HL-60 (cell line): ENCODE data around the gene MED13L.

Experiments used
- DNase-seq, 2 experiments: peaks; one replicate each; pipeline ENCODE4 v3.0.0-alpha.2; 2010 to 2020; ENCODE audit warnings: low read depth in 1 of 2, low spot score in 1 of 2
- H3K27ac ChIP-seq: fragments of 250-450 bp; sonication (Bioruptor Pico); replicated peaks from 2 replicates; pipeline ENCODE4 v1.5.1; 2020; ENCODE audit warnings: mild to moderate bottlenecking, moderate library complexity
- H3K27me3 ChIP-seq: fragments of 250-450 bp; sonication (Bioruptor Pico); 2 replicates; pipeline ENCODE4 v1.5.1; 2021; ENCODE audit warnings: mild to moderate bottlenecking, moderate library complexity; ENCODE audit not compliant: insufficient read depth, poor library complexity, severe bottlenecking
- H3K4me3 ChIP-seq: replicated peaks from 2 replicates; pipeline ENCODE4 v1.5.1; 2011; ENCODE audit warnings: mild to moderate bottlenecking, control low read depth, low read length; ENCODE audit not compliant: insufficient read depth
- CTCF ChIP-seq: IDR thresholded peaks from one replicate; pipeline ENCODE4 v1.5.1; 2011; ENCODE audit warnings: low read length, control low read depth, inconsistent platforms; ENCODE audit not compliant: insufficient read depth
- GABPA ChIP-seq: IDR thresholded peaks from 2 replicates; pipeline ENCODE4 v1.6.1; 2012; ENCODE audit warnings: low read depth
- POLR2AphosphoS5 ChIP-seq: IDR thresholded peaks from 2 replicates; pipeline ENCODE4 v1.6.1; 2012; ENCODE audit warnings: low read depth
- REST ChIP-seq: IDR thresholded peaks from 2 replicates; pipeline ENCODE4 v1.6.1; 2012; ENCODE audit warnings: low read depth; ENCODE audit not compliant: insufficient replicate concordance
- SPI1 ChIP-seq: IDR thresholded peaks from 2 replicates; pipeline ENCODE4 v1.6.1; 2012; ENCODE audit warnings: low read depth, mild to moderate bottlenecking, borderline replicate concordance

Gene MED13L

GRCh38 chr12:116024769-116025168 is 252.7 kb downstream of the MED13L start:
- Histone ChIP-seq H3K4me3 (no peak overlapping the region), H3K27ac (no peak overlapping the region), H3K27me3 (no peaks in the 10 kb centered on the region)
- TF ChIP-seq CTCF (no peak), POLR2AphosphoS5 (no peak), GABPA (no peak), REST (no peak), SPI1 (no peak)
- no peak for DNase-seq

DNA sequence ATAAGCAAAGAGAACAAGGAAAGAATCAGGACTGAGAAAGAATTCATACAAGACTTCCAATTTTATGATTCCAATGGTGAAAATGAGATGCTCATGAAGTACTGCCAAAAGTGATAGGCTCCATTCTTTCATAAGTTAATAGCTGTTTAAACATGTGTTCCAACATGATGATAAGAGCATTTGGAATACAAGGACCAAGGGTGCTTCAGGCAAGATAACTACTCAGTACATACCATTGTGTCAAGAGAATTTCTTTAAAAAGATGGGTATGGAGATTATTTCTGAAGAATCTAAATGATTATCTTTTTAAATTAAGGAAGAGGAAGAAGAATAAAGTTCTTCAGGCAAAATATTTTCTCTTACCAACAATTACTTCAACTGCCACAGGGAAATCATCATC is 258.1 kb downstream of the MED13L start:
- Histone ChIP-seq H3K27me3 (no peaks in the 10 kb centered on the region), H3K4me3 (no peak overlapping the region), H3K27ac (no peak overlapping the region)
- DNase-seq, result no peak
- no peak for TF ChIP-seq REST
- no peak for TF ChIP-seq SPI1
- TF ChIP-seq GABPA, result no peak
- no peak for TF ChIP-seq POLR2AphosphoS5
- no peak for TF ChIP-seq CTCF

- Histone ChIP-seq H3K4me3 (no peak overlapping the region), H3K27me3 (no peaks in the 10 kb centered on the region), H3K27ac (no peak overlapping the region)
- no peak for TF ChIP-seq POLR2AphosphoS5
- TF ChIP-seq SPI1, result no peak
- no peak for TF ChIP-seq REST
- no peak for TF ChIP-seq CTCF
- no peak for TF ChIP-seq GABPA
- no peak for DNase-seq
Observed at GRCh38 chr12:116018282-116018681, 259.2 kb downstream of the MED13L start.
